ENCODE data around the gene CCL27.
"Not testable (repeated sequence)": the region's sequence is repeated elsewhere in the genome, so short reads cannot be mapped to it uniquely, and the experiment has no call there.

The CCL27 gene

DNA sequence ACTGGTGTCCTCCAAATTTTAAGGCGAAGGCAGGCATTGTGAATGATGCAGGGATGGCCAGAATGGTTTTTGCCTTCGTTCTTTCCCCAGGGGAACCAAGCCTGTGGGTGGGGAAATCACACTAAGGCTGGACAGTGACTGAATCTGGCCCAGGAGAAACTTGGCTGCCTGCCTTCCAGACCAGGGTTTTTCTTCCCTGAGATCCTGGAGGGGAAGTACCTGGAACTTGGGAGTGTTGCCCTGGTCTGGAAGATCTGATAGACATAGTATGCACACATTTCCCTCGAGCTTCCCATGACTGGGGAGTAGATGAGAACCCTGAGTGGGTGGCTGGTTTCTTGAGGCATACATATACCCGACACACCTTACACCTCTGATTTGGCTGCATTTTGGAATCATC lies 11.1 kb downstream of the CCL27 start:
- no peak for DNase-seq (ENCODE audit: low spot score)

- no peak for DNase-seq (ENCODE audit: low spot score)
Observed at GRCh38 chr9:34650816-34651215, 11.6 kb downstream of the CCL27 start.

GRCh38 chr9:34648673-34649072 lies 13.8 kb downstream of the CCL27 start:
- DNase-seq (ENCODE audit: low spot score): no peak

GRCh38 chr9:34647651-34648050 lies 14.8 kb downstream of the CCL27 start:
- DNase-seq (ENCODE audit: low spot score): no peak

- no peak for DNase-seq (ENCODE audit: low spot score)
Observed at GRCh38 chr9:34647084-34647403, 15.4 kb downstream of the CCL27 start.

DNA sequence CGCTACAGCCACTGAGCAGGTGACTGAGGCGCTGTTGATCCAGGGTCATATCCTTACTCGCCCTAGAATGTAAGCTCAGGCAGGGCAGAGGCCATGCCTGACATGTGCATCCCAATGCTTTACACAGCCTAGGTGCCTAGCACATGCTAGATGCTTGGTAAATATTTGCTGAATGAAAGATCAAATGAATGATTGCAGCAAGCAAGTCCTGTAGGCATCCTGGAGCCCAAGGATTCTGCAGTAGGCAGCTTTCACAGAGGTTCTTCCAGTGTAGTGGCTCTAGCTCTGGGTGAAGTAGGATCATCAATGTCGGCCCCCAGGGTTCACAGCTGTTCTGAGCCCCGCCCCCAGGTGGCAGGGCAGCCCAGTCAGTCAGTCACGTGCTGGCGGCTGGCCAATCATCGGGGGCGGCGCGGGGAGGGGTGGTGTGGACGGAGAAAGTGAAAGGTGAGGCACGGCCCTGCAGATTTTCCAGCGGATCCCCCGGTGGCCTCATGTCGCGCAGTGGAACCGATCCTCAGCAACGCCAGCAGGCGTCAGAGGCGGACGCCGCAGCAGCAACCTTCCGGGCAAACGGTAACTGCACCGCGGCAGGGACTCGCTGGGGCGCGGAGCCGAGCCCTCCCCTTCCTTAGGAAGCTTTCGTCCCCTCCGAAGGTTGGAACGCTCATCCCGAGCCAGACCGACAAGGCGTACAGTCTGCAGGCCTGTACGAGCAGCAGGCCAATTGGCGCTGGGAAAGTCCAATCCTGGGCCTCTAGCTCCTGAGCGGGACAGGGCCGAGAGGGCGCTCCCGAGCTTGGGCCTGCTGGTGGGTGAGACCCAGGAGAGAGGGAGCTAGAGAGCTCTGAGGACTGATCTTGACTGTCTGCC lies 16.0 kb downstream of the CCL27 start, which contains the start of gene GALT:
GALT (plus strand) TSS at position 465 of the 873 bp plus-strand sequence; CDS start at position 495, 30 bp downstream.
- DNase-seq (ENCODE audit: low spot score): peak; percentile 80

DNA sequence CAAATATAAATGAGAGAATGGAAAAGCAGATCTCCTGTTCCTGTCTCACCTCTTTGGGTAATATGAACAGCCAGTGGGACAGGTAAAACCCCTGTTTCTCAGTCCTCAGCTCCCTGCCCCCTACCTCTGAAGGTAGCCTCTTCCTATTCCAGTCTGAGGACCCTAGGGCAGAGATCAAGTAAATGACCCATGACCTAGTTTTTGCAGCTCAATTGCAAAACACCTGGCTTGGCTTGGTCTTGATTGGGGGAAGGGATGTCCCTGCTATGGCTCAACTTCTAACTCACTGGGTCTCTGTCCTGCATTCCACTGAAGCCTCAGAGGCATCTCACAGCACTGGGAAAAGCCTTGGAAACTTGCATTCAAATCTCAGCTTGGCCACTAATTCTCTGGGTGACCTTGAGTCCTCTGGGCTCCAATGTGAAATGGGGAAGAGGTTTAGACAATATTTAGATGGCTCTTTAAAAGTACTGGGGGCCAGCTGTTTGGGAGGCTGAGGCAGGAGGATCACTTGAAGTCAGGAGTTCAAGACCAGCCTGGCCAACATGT lies 17.6 kb downstream of the CCL27 start:
- no peak for DNase-seq (ENCODE audit: low spot score)

- no peak for DNase-seq (ENCODE audit: low spot score)
Observed at GRCh38 chr9:34642679-34643078, 19.8 kb downstream of the CCL27 start.

DNA sequence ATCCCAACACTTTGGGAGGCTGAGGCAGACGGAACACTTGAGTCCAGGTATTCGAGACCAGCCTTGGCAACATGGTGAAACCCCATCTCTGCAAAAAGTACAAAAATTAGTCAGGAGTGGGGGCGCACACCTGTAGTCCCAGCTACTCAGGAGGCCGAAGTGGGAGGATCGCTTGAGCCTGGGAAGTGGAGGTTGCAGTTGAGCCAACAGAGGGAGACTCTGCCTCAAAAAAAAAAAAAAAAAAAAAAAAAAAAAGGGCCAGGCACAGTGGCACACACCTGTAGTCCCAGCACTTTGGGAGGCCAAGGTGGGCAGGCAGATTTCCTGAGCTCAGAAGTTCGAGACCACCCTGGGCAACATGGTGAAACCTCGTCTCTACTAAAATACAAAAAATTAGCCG lies 23.1 kb downstream of the CCL27 start:
- DNase-seq (ENCODE audit: low spot score): not testable (repeated sequence)

- DNase-seq (ENCODE audit: low spot score): no peak
Observed at GRCh38 chr9:34638138-34638445, 24.4 kb downstream of the CCL27 start.

GRCh38 chr9:34637356-34638137 lies 24.9 kb downstream of the CCL27 start, which contains the start of gene SIGMAR1:
SIGMAR1 (minus strand) TSS chr9:34637787; CDS start chr9:34637697, 90 bp downstream.
- DNase-seq (ENCODE audit: low spot score): peak; percentile 93

- no peak for DNase-seq (ENCODE audit: low spot score)
Observed at GRCh38 chr9:34636791-34637355, 25.6 kb downstream of the CCL27 start.

DNA sequence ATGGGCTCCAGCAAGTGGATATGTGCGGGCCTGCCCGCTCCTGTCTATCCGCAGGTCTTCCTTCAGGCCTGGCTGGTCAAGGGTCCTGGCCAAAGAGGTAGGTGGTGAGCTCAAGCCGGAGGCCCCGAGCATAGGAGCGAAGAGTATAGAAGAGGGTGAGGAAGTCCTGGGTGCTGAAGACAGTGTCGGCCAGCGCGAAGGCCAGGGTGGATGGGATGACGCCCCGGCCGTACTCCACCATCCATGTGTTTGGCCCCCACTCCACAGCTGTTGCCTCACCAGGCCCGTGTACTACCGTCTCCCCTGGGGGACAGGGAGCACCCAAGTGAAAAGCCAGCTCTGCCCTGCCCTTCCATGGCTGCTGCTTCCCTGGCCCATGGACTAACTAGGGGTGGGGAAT lies 26.9 kb downstream of the CCL27 start:
- DNase-seq (ENCODE audit: low spot score): no peak

DNA sequence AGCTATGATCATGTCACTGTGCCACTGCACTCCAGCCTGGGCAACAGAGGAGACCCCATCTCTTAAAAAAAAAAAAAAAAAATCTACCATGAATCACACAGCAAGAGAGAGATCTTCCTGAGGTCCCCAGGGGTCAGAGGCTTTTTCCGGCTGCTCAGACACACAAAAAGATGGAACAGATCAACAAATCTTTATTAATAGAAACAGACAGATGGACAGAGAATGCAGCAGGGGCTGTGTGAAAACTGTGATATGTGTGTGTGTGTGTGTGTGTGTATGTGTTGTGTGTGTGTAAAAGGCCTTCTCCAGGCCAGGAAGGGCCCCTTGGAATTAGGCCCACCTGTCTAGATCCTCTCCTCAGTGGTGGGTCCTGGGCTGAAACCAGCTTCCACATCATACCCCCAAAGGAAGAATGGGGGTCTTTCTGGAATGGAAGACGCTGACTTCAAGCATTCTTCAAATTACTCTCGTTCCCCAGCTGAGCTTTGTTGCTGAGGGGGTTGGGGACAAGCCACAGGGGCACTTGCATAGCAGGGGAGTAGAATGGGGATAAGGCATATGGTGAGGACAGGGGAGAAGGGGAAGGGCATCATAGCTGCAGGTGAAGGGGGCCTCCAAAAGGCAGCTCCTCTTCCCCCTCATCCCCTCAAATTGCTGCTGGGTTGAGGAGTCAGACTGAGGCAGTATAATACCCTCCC lies 27.8 kb downstream of the CCL27 start:
- no peak for DNase-seq (ENCODE audit: low spot score)

- DNase-seq (ENCODE audit: low spot score): peak; percentile 67
Observed at GRCh38 chr9:34633851-34634550, 28.5 kb downstream of the CCL27 start.

DNA sequence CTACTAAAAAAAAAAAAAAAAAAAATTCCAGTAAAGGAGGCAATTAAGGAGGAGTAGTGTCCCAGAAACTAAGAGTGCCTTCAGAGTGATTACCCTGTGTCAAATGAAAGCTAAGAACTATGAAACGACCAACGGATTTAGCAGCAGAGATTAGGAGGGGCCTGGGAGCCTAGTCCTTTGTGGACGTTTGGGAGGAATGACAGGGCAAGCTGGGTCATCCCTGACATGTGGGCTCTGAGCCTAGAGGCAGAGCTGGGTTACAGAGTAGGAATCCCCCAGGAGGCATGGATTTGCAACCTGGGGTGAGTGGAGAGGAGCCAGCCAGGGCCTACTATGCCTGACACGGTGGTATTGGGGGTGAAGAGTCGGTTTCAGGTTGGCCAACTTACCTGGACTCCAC lies 29.3 kb downstream of the CCL27 start:
- DNase-seq (ENCODE audit: low spot score): no peak

DNA sequence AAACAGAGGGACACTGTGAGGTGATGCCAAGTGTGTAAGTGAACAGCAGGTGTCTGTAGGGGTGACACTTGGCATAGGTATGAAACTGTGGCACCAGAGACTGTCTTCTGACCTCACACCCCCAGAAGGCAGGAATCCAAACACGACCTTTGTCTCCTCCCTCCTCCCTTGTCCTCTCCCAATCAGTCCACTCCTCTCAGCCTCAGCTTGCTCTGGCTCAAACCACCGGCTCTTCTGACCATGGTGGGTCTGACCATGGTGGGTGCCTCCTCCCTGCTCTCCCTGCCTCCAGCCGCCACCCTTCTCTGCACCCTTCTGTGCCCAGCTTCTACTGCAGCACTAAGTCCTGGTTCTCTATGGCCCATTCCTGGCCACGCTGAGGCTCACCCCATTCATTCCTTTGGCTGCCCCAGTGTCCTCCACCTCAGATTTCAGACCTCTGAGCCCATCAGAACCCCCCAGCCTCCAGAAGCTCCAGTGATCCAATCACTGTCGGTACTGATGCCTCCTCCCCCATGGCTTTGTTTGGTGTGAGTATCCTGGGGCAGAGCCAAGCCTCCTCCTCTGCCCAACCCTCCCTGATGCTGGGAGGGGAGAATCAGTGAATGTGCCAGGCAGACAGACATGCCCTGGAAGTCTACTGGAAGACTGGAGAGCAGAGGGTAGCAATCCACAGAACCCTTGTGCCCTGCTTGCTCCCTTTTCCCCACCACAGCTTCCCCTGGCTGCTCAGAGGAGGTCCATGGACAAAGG lies 31.9 kb downstream of the CCL27 start:
- no peak for DNase-seq (ENCODE audit: low spot score)

GRCh38 chr9:34629491-34629808 lies 33.0 kb downstream of the CCL27 start:
- DNase-seq (ENCODE audit: low spot score): no peak

GRCh38 chr9:34628656-34629490 lies 33.6 kb downstream of the CCL27 start, which contains the start of gene ARID3C:
ARID3C (minus strand) TSS chr9:34629066; CDS start chr9:34628014, 1,052 bp downstream.
- no peak for DNase-seq (ENCODE audit: low spot score)
